HG03103 (cell line): Measurements from ENCODE around the gene TIPRL.

Experiments
- ATAC-seq: cut with Tn5 transposase; IDR thresholded peaks from one replicate; pipeline ENCODE4 v1.9.1; 2021; ENCODE audit warnings: low read depth; ENCODE audit not compliant: unreplicated experiment

TIPRL gene

GRCh38 chr1:168243636-168244212 lies 65.0 kb downstream of the TIPRL start:
- no peak for ATAC-seq

DNA sequence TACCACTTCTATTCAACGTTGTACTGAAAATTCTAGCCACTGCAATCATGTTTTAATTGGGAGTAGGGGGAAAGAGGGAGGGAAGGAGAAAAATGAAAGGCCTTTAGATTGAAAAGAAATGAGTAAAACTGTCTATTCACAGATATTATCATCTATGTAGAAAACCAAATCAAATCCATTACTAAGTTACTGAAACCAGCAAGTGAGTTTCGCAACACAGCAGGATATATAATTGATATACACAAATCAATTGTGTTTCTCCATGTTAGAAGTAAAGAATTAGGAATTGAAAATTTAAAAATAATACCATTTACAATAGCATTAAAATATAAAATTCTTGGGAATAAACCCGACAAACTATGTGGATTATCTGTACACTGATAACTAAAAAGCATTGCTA lies 66.3 kb downstream of the TIPRL start:
- no peak for ATAC-seq

- no peak for ATAC-seq
Measured at GRCh38 chr1:168246506-168246905, 67.7 kb downstream of the TIPRL start.
